Measurements from ENCODE around the gene LHFPL2.

- no peak for TF ChIP-seq FOSL1 (IDR thresholded peaks at IDR 0.05; ENCODE audit: low read depth)
- TF ChIP-seq EZH2 (IDR thresholded peaks at IDR 0.05), result no peak
- TF ChIP-seq CTCF (IDR thresholded peaks at IDR 0.05 in 2 of 3, conservative IDR thresholded peaks at IDR 0.05 in 1 of 3; ENCODE audit: borderline replicate concordance in 1 of 3, insufficient read depth in 1 of 3, low read depth in 2 of 3, low read length in 2 of 3), result no peak
Measured at GRCh38 chr5:78661691-78662090, 13.1 kb upstream of the LHFPL2 start.
